GM18508 (cell line): ENCODE measurements around the gene PAQR7.

Experiments used
- ATAC-seq: cut with Tn5 transposase; IDR thresholded peaks from one replicate; pipeline ENCODE4 v1.9.1; 2021; ENCODE audit warnings: moderate number of reproducible peaks; ENCODE audit not compliant: insufficient read depth, unreplicated experiment

PAQR7 gene

GRCh38 chr1:25820247-25821111 lies 55.0 kb downstream of the PAQR7 start:
- ATAC-seq: peak; percentile 30

- ATAC-seq: peak; percentile 52
Measured at GRCh38 chr1:25819491-25820246, 55.8 kb downstream of the PAQR7 start, which contains the start of gene MTFR1L. Gene MTFR1L, plus strand, starts transcription at chr1:25819954. Its CDS starts 3,151 bp downstream, at chr1:25823105.

- no peak for ATAC-seq
Measured at GRCh38 chr1:25818569-25818968, 56.9 kb downstream of the PAQR7 start.

DNA sequence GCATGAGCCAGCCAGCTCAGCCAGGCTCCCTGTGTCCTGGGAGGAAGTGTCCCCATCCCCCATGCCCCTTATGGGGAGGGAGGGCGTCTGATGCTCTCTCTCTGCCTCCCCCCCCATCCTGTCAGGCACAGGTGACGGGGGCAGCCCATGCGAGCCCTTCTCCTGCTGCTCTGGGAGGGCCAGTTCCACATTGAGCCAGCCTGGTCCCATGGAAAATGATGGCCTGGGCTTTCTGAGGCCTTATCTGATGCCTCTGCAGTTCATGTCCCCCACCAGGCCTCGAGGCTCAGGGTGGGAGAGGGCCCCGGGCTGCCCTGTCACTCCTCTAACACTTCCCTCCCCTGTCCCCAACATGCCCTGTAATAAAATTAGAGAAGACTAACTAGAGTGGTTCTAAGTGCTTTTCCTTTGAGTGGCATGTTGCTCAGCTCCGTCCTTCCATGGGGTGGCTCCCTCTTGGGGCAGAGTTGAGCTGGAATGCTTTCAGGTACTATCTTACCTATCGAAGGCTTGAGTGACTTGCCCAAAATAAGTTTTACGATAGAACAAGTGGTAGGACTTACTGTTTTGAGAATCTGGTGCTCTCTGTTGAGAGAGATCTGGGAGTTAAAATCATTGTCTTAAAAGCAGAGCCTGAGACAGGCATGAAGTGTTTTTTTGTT lies 57.5 kb downstream of the PAQR7 start:
- ATAC-seq: no peak

DNA sequence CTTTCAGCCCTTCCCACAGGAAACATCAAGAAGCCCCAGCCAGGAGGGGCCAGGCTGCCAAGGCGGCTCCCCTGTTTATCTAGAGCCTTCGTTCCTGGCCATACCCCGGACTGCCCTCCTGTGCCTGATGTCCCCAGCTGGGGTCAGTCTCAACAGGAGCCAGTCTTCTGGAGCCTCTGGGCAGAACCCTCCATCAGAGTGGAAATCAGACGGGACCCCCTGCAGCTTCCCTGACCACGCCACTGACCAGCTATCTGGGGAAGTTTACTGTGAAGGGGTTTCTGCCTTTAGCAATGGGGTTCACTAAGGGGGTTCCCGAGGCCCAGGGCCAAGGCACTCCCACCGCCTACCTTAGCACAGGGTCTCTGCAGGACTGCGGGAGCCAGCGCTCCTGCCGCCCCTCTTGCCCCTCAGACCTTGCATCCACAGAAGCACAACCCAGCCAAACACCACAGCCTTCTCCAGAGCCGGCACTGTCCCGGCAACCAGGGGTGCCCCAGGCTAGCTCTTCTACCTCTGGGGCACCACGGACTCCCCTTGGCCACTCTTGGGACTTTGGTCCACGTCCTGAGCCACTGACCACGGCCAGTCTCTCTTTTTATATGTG lies 59.3 kb downstream of the PAQR7 start:
- no peak for ATAC-seq

DNA sequence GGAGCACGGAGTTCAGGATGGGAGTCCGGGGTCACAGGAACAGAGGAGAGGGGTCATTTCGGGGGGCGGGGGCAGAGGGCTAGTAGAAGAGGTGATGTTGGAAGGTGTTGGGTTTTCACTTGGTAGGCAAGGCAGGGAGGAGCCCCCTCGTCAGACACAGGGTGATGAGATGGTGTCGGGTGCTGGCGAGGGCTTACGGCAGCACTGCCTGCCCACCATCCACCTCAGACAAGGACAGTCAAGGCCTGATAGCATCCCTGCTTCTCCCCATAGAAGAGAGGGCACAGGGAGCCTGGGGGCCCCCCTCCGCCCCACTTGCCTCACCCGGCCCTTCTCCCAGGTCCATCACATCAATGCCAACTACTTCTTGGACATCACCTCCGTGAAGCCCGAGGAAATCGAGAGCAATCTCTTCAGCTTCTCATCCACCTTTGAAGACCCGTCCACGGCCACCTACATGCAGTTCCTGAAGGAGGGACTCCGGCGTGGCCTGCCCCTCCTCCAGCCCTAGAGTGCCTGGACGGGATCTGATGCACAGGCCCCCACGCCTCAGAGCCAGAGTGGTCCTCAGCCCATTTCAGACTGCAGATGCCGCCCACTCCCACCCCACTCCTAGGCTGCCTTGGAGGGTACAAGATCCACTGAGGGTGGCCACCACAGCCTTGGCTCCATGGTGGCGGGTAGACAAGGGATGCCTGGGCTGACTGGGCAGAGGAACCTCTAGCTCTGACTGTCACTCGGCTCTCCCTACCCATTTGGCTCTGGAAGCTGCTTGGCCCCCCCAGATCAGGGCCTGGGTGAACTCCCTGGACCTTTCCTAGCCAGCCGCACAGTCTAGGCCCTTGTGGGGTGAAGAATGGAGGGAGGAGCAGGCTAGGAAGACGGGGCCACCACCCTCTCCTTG lies 60.0 kb downstream of the PAQR7 start:
- ATAC-seq: no peak

- ATAC-seq: no peak
Measured at GRCh38 chr1:25814549-25815087, 60.9 kb downstream of the PAQR7 start.

DNA sequence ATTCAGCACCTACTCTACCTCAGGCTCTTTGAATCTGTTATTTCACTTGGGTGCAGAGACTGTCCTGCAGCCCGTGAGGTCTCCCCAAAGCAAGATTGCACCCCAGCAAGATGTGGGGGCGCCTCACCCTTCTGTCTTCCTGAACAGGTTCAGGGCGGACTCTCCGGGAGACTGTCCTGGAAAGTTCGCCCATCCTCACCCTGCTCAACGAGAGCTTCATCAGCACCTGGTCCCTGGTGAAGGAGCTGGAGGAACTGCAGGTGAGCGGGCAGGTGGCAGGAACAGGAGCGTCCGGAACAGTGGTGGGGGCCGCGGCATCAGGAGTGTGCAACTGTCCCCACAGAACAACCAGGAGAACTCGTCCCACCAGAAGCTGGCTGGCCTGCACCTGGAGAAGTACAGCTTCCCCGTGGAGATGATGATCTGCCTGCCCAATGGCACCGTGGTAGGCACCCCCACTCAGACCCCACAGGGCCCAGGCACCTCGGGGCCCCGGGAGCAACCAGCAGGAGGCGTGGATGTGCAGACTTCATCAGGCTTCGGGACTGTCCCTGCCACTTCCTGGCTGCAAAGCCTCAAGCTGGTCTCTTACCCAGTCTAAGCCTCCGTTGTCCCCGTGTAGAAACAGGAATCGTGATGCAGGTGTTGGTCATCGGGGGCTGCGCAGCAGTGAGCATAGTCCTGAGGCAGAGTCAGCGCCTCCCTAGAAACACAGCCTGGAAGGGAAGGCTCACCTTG lies 61.6 kb downstream of the PAQR7 start:
- no peak for ATAC-seq

- ATAC-seq: no peak
Measured at GRCh38 chr1:25813071-25813733, 62.3 kb downstream of the PAQR7 start.
